ENCODE results near the gene AUTS2. TPM values are rescaled to one million over a fixed set of nuclear protein-coding genes. Genes with fewer than 3 reads are reported as not detected.

AUTS2 gene
- total RNA-seq, 1 donor from 2014 or later = 71.3 TPM

DNA sequence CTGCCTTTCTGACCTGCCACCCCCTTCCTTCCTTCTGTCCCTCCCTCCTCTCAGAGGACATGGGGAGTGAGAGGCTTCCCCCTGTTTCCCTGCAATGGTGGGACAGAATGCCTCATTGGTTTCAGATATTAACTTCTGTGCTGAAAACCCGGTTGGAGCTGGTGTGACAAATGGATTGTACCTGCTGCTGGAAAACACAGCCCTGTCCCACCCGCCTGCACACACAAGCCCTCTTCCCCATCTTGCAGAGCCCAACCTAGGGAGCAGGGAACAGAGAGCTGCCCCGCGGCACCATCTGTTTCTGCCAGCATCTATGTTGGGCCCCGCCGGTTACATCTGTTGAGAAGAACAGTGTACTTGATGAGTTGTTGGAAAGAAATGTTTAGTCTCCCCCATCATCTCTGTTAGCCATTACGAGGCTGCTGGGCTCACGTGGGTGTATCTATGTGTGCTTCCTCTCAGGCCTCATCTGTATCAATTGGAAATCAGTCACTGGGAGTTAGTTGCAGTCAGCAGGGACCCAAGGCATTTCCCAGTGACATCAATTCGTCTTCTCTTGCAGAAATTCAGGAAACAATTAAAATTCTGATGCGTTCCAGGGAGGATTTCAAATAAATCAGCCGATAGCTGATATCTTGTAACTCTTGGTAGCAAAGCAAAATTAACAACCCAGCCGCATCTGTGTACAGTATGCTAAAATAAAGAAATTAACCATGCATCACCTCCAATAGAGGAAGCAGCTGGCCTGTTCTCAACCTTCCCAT, 808.1 kb downstream of the AUTS2 start:
- DNase-seq (ENCODE audit: low spot score in 2 of 2) = no peak
- FAIRE-seq = no peak

DNA sequence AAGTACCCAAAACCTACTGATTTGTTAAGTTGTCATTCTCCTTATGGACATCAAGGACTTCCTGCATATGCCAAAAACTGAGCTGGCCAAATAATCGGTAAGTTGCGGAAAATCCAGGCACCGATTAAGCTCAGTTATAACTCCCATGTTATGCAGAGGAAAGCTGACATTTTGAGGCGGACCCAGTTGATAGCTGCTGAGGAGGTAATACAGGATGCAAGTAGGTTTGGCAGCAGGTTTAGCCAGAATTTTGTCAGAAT, 808.6 kb downstream of the AUTS2 start:
- FAIRE-seq (no peak), DNase-seq (ENCODE audit: low spot score in 2 of 2) (no peak)

DNA sequence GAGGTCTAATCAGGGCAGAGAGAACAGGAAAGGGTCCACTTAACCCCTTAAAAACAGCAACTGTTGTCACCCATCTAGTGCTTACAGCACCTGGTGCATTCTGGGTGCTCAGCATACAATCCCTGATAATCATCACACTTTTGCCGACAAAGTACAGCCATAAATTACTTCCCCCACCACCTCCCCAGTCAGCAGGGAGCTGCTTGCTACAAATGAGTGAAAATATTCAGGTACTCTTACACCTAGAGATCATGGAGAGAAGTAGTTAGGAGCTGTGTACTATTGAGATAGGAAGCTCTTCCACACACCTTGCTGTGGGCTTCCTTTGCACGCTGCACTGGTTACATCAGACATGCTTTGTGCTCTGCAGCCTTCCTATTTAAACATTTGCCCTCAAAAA, 810.2 kb downstream of the AUTS2 start:
- DNase-seq (ENCODE audit: low spot score in 2 of 2) (no peak), FAIRE-seq (no peak)

DNA sequence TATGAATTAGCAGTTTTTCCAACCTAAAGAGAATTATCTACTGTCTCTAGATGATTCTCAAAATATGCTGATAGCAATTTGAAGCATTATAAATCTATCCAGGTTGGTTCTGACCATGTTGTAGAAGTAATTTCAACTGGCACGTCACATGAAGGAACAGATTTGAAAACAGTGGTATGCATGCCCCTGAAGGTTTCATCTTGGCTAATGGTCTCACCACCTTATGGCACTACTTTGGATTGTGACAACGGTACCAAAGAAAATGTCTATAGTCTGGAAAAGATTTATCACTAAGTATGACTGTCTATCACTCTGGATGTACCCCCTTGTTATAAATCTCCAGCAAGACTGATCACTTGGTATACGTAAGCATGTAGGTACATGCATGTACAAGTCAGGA, 810.6 kb downstream of the AUTS2 start:
- no peak for DNase-seq (ENCODE audit: low spot score in 2 of 2)
- FAIRE-seq = no peak

DNA sequence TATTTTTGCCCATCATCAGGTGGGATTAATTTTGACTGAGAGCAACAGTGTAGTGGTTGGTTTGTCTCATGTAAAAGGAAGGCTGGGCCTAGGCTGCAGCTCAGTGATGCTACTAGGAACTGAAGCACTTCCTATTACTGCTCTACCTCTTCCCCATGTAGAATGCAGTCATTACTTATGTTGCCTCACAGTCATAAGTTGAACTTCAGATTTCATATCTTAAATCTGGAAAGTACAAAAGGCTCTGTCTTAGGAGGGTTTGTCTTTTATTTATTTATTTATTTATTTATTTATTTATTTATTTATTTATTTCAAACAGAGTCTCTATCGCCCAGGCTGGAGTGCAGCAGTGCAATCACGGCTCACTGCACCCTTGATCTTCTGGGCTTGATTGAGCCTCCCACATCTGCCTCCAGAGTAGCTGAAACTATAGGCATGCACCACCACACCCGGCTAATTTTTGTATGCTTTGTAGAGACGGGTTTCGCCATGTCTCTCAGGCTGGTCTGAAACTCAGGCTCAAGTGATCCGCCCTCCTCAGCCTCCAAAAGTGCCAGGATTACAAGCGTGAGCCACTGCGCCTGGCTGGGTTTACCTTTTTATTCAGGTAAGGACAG, 812.0 kb downstream of the AUTS2 start:
- DNase-seq (ENCODE audit: low spot score in 2 of 2) = no peak
- no peak for FAIRE-seq

DNA sequence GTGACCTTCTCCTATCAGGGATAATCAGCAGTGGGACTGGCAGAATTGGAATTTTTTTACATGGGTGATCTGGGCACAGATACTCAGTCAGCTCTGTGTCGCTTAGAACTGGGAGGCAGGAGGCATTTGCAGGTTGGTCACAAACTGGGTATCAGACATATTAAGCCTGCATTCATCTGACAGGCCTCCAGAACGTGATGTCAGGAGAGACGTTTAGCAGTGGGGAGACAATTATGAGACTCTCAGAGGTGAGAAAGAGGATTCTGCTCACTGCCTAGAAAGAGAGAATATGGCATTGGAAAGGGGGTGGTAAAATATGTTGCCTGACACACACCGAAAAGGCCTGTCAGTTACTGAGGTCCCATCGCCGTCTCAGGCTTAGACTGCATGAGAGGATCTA, 816.1 kb downstream of the AUTS2 start:
- no peak for DNase-seq (ENCODE audit: low spot score in 2 of 2)
- FAIRE-seq = no peak

DNA sequence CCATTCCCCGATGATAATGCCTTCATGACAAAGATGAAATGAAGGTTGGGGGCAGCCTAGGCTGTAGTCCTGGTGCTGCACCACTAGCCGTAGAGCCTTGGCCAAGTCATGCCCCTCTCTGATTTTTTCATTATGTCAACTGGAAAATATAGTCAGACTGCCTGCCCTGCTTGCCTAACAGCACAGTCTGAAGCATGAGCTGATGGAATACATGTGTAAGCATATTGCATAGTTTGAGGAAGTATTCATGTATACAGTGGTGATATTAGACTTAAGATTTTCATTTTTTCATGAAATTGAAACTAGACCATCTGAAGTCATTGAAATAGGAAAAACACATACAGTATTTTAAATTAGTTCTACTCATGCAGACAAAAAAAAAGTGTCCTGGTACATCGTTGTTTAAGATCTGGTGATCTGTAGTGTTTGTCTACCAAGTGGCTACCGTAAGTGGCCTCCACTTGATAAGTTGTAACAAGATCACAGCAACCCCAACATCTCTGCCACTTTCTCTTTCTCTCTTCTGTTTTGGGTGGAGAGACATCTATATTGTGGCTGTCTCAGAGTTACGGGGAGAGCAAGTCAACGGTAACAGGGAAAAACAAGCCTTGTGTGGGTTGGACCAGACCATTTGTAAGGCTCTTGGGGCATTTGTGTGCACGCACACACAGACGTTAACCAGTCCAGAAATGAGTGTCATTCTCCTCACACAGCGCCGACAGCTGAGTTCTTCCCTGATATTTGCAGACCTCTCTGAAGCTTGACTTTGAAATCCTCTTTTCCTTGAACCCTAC, 817.1 kb downstream of the AUTS2 start:
- DNase-seq (ENCODE audit: low spot score in 2 of 2) (no peak), FAIRE-seq (no peak)

DNA sequence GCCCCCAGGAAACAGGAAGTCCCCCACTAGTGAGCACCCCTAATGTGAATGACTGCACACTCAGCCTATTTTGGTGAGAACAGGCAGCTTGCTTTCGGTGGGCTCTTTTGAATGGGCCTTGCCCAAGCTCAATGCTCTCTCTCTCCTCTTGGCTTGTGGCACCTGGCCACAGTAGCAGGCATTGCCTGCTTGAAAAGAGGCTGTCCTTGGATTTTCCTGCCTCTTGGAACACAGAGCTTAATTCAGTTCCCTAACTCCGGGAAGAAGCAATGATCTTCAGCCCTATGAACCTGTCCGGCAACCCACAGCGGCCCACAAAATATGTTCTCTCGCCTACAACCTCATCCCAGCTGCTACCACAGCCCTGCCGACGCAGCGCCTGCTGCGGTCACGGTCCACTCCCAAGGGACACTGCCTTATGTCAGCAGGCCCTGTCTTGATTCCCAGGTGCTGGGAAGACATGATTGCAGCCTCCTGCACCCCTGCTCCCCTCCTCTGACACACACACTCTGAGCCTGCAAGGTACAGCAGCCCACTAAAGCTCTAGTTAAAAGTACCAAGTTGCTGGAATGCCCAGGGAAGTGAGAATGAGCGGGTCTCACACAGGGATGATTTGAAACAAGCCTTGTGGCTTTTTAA, 818.2 kb downstream of the AUTS2 start:
- FAIRE-seq (no peak), DNase-seq (ENCODE audit: low spot score in 2 of 2) (no peak)

DNA sequence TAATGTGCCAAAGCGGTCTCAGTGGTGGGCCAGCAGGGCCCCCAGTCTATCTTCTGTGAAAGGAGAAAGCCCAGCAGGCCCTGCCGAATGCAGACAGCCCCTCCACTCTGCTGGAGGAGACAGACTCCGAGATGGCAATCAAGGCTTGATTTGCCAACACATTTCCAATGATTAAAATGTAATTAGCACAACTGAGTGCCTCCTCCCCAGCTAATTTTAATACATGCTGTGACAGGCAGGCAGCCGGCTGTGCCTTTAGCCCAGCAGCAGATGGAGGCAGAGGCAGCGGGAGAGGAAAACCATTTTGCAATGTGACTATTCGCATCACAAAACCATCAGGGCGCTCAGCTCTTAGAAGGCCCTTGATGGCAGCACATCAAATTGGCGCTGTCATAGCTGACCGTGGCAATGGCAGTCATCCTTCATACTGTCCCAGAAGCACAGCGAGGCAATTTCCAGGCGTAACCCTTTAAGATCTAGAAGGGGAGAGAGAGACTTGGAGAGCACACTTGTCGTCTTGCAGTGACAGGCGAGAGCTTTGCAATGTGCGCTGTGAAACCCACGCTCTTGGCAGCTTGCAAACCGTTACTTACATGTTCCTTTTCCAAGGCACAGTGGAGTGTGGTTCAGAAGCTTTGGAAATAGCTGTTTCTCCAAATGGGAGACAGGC, 818.8 kb downstream of the AUTS2 start:
- DNase-seq (ENCODE audit: low spot score in 2 of 2) (peak in 1 of 2 donors; percentile 30), FAIRE-seq (no peak)

DNA sequence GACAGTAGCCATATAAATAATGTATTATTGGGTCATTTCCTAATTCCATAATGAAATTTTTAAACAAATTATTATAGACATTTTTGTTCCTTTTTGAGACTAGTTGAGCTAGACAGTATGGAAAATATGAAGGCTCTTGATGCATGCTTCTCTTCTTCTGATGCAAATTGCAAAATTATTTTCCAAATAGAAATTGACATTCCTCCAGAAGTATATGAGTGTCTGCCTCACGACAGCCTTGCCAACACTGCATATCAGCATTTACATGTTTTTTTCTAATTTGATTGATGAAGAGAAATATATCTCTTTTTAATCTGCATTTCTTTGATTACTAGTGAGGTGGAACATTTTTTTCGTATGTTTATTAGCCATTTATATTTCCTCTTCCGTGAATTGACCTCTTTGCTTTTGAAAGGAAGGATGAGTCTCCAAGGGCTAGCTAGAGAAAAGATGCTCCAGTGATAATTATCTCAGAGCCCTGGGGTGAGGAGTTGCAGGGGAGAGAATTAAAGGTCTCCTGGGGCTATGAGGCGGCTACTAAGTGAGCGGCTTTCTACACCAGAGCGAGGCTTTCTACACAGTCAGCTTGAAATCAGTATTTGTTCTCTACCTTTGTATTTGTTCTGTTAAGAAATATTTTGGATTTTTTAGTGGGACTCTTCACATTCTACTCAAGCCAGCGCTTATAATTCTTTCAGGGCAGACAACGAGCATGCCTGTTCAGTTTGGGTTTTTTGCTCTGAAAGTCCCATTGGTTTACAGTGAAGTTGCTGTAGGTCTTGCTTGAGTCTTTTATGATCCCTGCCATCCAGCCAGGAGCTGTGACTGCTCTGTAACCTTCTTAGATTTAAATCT, 821.5 kb downstream of the AUTS2 start:
- no peak for DNase-seq (ENCODE audit: low spot score in 2 of 2)
- no peak for FAIRE-seq

DNA sequence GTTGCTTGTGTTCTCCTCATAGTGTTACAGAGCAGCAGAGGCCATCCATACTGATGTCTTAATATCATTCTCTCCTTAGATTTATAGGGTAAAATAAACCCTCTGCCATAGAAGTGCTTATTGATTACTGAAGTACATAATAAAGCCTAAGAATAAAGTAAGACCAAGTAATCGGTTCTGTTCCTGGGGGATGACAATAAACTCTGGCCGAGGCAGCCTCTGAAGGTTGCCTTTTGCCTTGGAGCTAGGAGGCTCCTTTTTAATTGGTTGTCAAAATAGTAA, 822.0 kb downstream of the AUTS2 start:
- no peak for FAIRE-seq
- DNase-seq (ENCODE audit: low spot score in 2 of 2) = no peak

DNA sequence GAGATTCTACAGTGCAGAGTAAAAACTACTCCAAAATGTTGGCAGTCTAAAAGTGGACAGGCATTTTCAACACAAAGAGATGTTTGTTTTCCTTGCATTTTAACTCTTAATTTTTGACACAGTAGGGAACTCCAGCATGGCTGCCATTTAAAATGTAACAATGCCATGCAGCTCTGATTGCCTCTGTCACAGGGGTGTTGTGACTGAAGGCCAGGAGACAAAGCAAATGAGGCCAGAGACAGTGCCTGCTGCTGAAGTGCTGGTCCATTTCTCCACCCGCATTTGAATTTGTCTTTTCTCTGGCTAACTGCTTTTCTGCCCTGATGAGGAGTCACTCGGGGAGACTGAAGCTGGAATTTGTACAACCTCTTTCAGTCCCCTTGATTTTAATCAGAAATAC, 823.0 kb downstream of the AUTS2 start:
- no peak for DNase-seq (ENCODE audit: low spot score in 2 of 2)
- FAIRE-seq = no peak

DNA sequence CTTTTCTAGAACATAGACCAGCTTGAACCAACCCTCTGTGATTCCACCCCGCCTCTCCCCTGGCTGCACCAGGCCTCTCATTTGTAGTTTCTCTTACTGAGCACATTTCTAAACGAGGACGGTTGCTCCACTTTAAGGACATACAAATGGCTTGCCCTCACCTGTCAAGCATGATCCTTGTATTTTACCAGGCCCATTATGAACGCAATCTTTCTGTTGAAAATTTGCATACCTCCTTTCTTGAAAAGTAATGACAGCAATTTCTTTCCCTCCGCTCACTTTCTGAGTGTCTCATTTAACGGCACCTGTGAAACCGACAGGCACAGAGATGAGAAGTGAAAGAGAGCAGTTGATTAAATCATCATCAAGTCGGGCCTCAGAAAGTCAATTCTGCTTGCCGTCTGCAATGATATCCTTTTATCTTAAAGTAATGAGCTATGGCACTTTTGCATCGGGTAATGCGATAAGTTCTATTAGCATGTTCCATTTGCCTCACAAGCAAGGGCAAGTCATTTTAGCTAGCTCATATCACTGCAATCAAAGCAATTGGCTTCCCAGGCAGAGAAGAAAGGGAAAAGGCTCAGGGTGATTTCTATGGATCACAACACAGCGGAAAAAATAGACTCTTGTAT, 828.1 kb downstream of the AUTS2 start:
- FAIRE-seq = no peak
- DNase-seq (ENCODE audit: low spot score in 2 of 2) = no peak

DNA sequence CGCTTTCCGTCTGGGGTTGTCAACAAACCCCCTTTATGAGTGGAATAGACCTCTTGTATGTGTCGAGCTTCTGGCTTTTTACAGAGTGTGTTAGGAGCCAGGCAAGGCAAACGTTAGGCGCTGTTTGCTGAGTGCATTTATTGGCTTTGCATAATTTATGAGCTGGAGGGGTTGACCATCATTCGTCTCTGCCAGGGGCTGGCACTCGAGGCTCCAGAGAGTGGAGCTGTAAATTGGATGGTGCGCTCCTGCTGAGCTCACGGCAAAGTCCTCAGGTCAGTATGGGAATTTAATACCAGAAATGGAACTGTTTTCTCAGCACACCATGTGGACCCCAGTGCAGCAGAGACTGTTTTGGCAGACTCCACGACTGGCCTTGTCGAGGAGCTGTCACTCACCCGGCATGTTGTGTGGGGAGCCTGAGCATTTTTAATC, 834.3 kb downstream of the AUTS2 start:
- DNase-seq (ENCODE audit: low spot score in 2 of 2) (no peak), FAIRE-seq (no peak)

DNA sequence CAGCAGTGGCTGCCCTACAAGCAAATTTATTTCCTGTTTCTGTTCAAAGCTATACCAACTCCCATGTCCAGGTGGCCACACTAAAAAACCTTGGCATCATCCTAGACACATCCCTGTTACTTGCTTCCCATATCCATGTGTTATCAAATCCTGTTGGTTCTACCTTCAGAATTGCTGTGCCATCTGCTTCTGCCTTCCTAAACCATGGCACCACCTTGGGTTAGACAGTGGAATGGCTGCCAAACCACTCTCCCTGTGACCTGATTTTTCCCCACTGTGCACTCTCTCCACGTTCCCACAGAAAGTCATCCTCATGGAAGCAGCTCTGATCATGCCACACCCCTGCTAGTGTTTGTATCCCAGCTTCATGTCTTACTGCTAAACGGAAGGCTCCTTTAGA, 836.1 kb downstream of the AUTS2 start:
- FAIRE-seq (no peak), DNase-seq (ENCODE audit: low spot score in 2 of 2) (peak in 1 of 2 donors; percentile 7)

DNA sequence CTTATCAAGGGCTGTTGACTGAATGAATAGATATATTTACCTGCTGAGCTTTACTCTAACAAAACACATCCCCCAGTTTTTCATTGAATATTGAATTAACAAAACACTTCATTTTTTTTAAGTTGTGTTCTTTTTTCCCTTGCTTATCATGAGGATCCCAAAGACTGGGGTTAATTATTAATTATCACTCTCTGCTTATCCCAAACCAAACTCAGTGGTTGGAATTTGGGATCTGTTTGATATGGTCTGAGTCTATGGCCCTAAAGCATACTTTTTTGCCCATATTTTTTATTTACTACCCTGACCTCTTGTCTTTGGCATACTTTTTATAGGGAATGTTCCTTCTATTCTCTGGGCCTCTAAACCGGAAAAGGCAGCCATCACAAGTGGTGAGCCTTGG, 836.5 kb downstream of the AUTS2 start:
- FAIRE-seq (no peak), DNase-seq (ENCODE audit: low spot score in 2 of 2) (no peak)

DNA sequence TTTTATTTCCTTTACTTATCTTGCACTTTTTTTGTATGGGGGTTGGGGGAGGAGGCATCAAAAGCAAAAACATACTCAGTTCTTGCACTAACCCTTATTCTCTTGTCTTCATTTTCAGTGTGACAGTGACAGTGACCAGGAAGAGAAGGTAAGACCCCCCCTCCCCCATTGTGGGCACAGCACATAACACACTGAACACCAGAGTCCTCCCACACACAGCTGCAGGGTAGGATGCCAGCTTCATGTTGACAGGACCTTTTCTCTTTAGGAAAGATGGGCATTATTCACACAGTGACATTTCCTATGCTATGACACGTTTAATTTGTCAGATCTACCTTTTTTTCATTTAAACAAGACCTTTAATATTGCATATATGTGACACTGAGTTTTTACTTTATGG, 837.4 kb downstream of the AUTS2 start:
- DNase-seq (ENCODE audit: low spot score in 2 of 2) (no peak), FAIRE-seq (no peak)

DNA sequence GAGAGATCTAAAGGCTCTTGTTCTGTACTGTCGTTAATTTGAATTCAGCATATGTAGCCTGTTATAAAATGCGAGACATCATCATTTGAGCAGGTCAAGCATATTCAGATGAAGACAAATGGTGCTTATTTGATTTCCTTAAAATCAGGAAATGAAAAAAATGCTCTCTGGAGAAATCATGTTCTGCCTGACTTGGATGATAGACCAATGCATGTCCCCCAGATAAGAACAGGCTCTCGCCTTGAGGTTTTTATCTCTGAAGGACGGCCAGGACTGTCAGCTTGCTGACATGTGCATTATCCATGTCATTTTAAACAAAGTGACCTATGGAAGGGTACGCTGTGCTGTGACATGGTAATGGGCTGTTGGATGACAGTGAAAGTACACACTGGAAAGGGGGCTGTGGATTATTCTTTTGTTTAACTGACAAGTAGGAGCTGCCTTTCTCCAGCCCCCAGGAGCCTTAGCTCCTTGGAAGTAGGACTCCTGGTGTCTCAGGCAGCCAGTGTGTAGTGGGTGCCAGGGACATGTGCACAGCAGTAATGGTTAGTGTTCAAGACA, 838.6 kb downstream of the AUTS2 start:
- DNase-seq (ENCODE audit: low spot score in 2 of 2) = no peak
- no peak for FAIRE-seq

DNA sequence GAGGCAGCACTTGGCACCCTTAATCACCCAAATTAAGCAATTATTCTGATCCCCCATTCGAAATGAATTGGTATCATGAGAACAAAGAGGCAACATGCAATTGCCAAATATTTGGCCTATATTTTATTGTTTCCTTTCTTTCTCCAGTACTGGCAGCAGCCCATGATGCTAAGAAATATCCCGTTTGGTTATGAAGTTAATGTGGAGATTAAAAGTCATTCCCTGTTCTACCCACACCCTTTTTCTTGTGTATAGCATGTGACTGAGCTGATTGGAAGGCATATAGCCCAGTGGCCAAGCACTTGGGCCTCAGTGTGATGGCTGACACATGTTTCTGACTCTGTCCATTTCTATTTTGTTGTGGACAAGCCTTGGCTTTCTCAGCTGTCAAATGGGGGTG, 841.4 kb downstream of the AUTS2 start:
- DNase-seq (ENCODE audit: low spot score in 2 of 2) (no peak), FAIRE-seq (no peak)
